IPS-18c (cell line): ENCODE results near the gene ADGB.

Experiments
- H3K4me3 ChIP-seq: 2 replicates; pipeline ENCODE4 v1.7.0; 2013; ENCODE audit warnings: low read depth, mild to moderate bottlenecking, low read length, moderate library complexity; ENCODE audit not compliant: insufficient read depth
- H3K9me3 ChIP-seq: one replicate; pipeline ENCODE4 v1.6.1; 2013; ENCODE audit warnings: mild to moderate bottlenecking, low read length, moderate library complexity; ENCODE audit not compliant: control insufficient read depth, insufficient read depth

The ADGB gene

GRCh38 chr6:146861029-146861563, 262.3 kb downstream of the ADGB start:
- peaks cover 2% of the 10 kb centered on the region for H3K9me3 ChIP-seq
- no peak overlapping the region for H3K4me3 ChIP-seq

GRCh38 chr6:146861716-146862115, 262.9 kb downstream of the ADGB start:
- H3K9me3 ChIP-seq: peaks cover 2% of the 10 kb centered on the region
- H3K4me3 ChIP-seq: no peak overlapping the region

GRCh38 chr6:146862508-146862919, 263.7 kb downstream of the ADGB start:
- Histone ChIP-seq H3K4me3 (no peak overlapping the region), H3K9me3 (peaks cover 2% of the 10 kb centered on the region)

- H3K9me3 ChIP-seq: peaks cover 2% of the 10 kb centered on the region
- H3K4me3 ChIP-seq: no peak overlapping the region
These were observed 265.5 kb downstream of the ADGB start for GRCh38 chr6:146864300-146864699.

GRCh38 chr6:146864885-146865284, 266.1 kb downstream of the ADGB start:
- Histone ChIP-seq H3K9me3 (peaks cover 2% of the 10 kb centered on the region), H3K4me3 (no peak overlapping the region)
